ENCODE data around the gene TMEM126A.
"Not testable (repeated sequence)": the region's sequence is repeated elsewhere in the genome, so short reads cannot be mapped to it uniquely, and the experiment has no call there.

Gene TMEM126A

GRCh38 chr11:85647604-85648299, at the start of gene TMEM126A:
TMEM126A (plus strand) TSS chr11:85647967; CDS start chr11:85650256, 2,289 bp downstream.
- peak; percentile 97 for DNase-seq

GRCh38 chr11:85599083-85599482, 48.7 kb upstream of the TMEM126A start:
- no peak for DNase-seq

- no peak for DNase-seq
Observed at GRCh38 chr11:85602526-85603213, 45.1 kb upstream of the TMEM126A start.

- no peak for DNase-seq
Observed at GRCh38 chr11:85603220-85603619, 44.5 kb upstream of the TMEM126A start.

GRCh38 chr11:85606237-85606636, 41.5 kb upstream of the TMEM126A start:
- DNase-seq: not testable (repeated sequence)

- not testable (repeated sequence) for DNase-seq
Observed at GRCh38 chr11:85608621-85609020, 39.1 kb upstream of the TMEM126A start.

GRCh38 chr11:85609286-85609685, 38.5 kb upstream of the TMEM126A start:
- not testable (repeated sequence) for DNase-seq

- DNase-seq: not testable (repeated sequence)
Observed at GRCh38 chr11:85611643-85612042, 36.1 kb upstream of the TMEM126A start.

GRCh38 chr11:85619499-85619898, 28.3 kb upstream of the TMEM126A start:
- no peak for DNase-seq

- DNase-seq: no peak
Observed at GRCh38 chr11:85620256-85620655, 27.5 kb upstream of the TMEM126A start.

GRCh38 chr11:85626496-85626895, 21.3 kb upstream of the TMEM126A start:
- DNase-seq: peak; percentile 45

- peak; percentile 64 for DNase-seq
Observed at GRCh38 chr11:85627332-85627997, 20.3 kb upstream of the TMEM126A start, which contains the start of gene DLG2. DLG2 (minus strand) TSS chr11:85627344.

GRCh38 chr11:85627998-85628770, 19.6 kb upstream of the TMEM126A start, which contains the start of gene TMEM126B:
TMEM126B (plus strand) TSS chr11:85628593; CDS start chr11:85628608, 15 bp downstream.
- peak; percentile 99 for DNase-seq

GRCh38 chr11:85628771-85629341, 18.9 kb upstream of the TMEM126A start:
- no peak for DNase-seq

GRCh38 chr11:85634747-85635146, 13.0 kb upstream of the TMEM126A start:
- DNase-seq: no peak

- DNase-seq: peak; percentile 28
Observed at GRCh38 chr11:85643191-85643614, 4.6 kb upstream of the TMEM126A start.

- peak; percentile 29 for DNase-seq
Observed at GRCh38 chr11:85647078-85647477, 689 bp upstream of the TMEM126A start.

GRCh38 chr11:85651118-85651517, 3.4 kb downstream of the TMEM126A start:
- no peak for DNase-seq

GRCh38 chr11:85652786-85653447, 5.2 kb downstream of the TMEM126A start:
- no peak for DNase-seq

- DNase-seq: not testable (repeated sequence)
Observed at GRCh38 chr11:85654343-85654742, 6.6 kb downstream of the TMEM126A start.

GRCh38 chr11:85656777-85657176, 9.0 kb downstream of the TMEM126A start:
- DNase-seq: no peak

- DNase-seq: no peak
Observed at GRCh38 chr11:85658180-85658579, 10.4 kb downstream of the TMEM126A start.

All from NCI-H69 (cell line).